WTC11 (cell line): ENCODE measurements around the gene TNNT2. TPM values are rescaled to one million over a fixed set of nuclear protein-coding genes. Genes with fewer than 3 reads are reported as not detected.

Source experiments
- ATAC-seq: fragments of 200-7000 bp; cut with Tn5 transposase; 2 replicates; pipeline ENCODE4 v1.10.0; 2021; ENCODE audit warnings: mild to moderate bottlenecking, moderate library complexity
- CTCF ChIA-PET: fragments of 300-600 bp; sonication (Branson Sonifier 250); formaldehyde crosslinking; loops from one replicate; lab custom pipeline; 2021; ENCODE audit warnings: antibody characterized with exemption; lab: Charles Lee
- POLR2A ChIA-PET: fragments of 350-600 bp; sonication (Branson Sonifier 250); formaldehyde crosslinking; loops from one replicate; lab custom pipeline; 2021; ENCODE audit warnings: antibody characterized with exemption; lab: Charles Lee
- DNase-seq: peaks from one replicate; pipeline ENCODE4 v3.0.0; 2021; ENCODE audit warnings: low spot score
- H3K27ac Mint-ChIP-seq: 2 replicates; pipeline ENCODE4 v1.8.0; 2021; ENCODE audit warnings: mixed read lengths
- H3K27me3 Mint-ChIP-seq: 2 replicates; pipeline ENCODE4 v1.8.0; 2021; ENCODE audit warnings: low read depth, mild to moderate bottlenecking, moderate library complexity, mixed read lengths
- H3K36me3 Mint-ChIP-seq: 2 replicates; pipeline ENCODE4 v1.8.0; 2021; ENCODE audit warnings: mixed read lengths
- H3K4me1 Mint-ChIP-seq: 2 replicates; pipeline ENCODE4 v1.8.0; 2022; ENCODE audit warnings: mixed read lengths
- H3K4me3 Mint-ChIP-seq: 2 replicates; pipeline ENCODE4 v1.8.0; 2021; ENCODE audit warnings: mild to moderate bottlenecking, moderate library complexity, mixed read lengths
- H3K9me3 Mint-ChIP-seq: 2 replicates; pipeline ENCODE4 v1.8.0; 2021; ENCODE audit warnings: mixed read lengths
- AR ChIP-seq: fragments of 250-450 bp; sonication (Bioruptor Pico); IDR thresholded peaks from 2 replicates; pipeline ENCODE4 v1.9.0; 2021; ENCODE audit warnings: mild to moderate bottlenecking
- ATF2 ChIP-seq: sonication (generic); formaldehyde crosslinking; IDR thresholded peaks from 2 replicates; pipeline ENCODE4 v1.8.1; 2022; ENCODE audit warnings: low read depth, missing genetic modification reagents, borderline replicate concordance
- CREM ChIP-seq: sonication (generic); formaldehyde crosslinking; IDR thresholded peaks from 2 replicates; pipeline ENCODE4 v1.8.1; 2022; ENCODE audit warnings: mild to moderate bottlenecking, missing genetic modification reagents, moderate library complexity
- GABPB1 ChIP-seq: sonication (generic); formaldehyde crosslinking; IDR thresholded peaks from 2 replicates; pipeline ENCODE4 v1.8.1; 2023; ENCODE audit warnings: mild to moderate bottlenecking, missing genetic modification reagents
- JAZF1 ChIP-seq: fragments of 250-450 bp; sonication (Bioruptor Pico); IDR thresholded peaks from 2 replicates; pipeline ENCODE4 v1.9.0; 2021; ENCODE audit warnings: moderate library complexity, mild to moderate bottlenecking, inconsistent platforms
- JUN ChIP-seq: sonication (generic); formaldehyde crosslinking; IDR thresholded peaks from 2 replicates; pipeline ENCODE4 v1.8.0; 2023; ENCODE audit warnings: mild to moderate bottlenecking, missing genetic modification reagents
- NFATC4 ChIP-seq: fragments of 250-450 bp; sonication (Bioruptor Pico); IDR thresholded peaks from 2 replicates; pipeline ENCODE4 v1.9.0; 2021; ENCODE audit warnings: mild to moderate bottlenecking
- OVOL2 ChIP-seq: fragments of 250-450 bp; sonication (Bioruptor Pico); IDR thresholded peaks from 2 replicates; pipeline ENCODE4 v1.9.0; 2021; ENCODE audit warnings: mild to moderate bottlenecking, borderline replicate concordance
- PREB ChIP-seq: sonication (generic); formaldehyde crosslinking; IDR thresholded peaks from 2 replicates; pipeline ENCODE4 v1.8.1; 2022; ENCODE audit warnings: mild to moderate bottlenecking, missing genetic modification reagents, moderate library complexity, borderline replicate concordance
- TEAD4 ChIP-seq: sonication (generic); formaldehyde crosslinking; IDR thresholded peaks from 2 replicates; pipeline ENCODE4 v1.8.0; 2022; ENCODE audit warnings: mild to moderate bottlenecking, missing genetic modification reagents
- USF2 ChIP-seq: sonication (generic); formaldehyde crosslinking; IDR thresholded peaks from 2 replicates; pipeline ENCODE4 v1.8.1; 2023; ENCODE audit warnings: mild to moderate bottlenecking, missing genetic modification reagents, moderate library complexity
- ZMAT4 ChIP-seq: fragments of 250-450 bp; sonication (Bioruptor Pico); IDR thresholded peaks from 2 replicates; pipeline ENCODE4 v1.9.0; 2021; ENCODE audit warnings: mild to moderate bottlenecking
- ZNF232 ChIP-seq: sonication (generic); formaldehyde crosslinking; IDR thresholded peaks from 2 replicates; pipeline ENCODE4 v1.8.0; 2022; ENCODE audit warnings: mild to moderate bottlenecking, missing genetic modification reagents
- ZNF263 ChIP-seq: sonication (generic); formaldehyde crosslinking; IDR thresholded peaks from 2 replicates; pipeline ENCODE4 v1.8.1; 2022; ENCODE audit warnings: low read depth, mild to moderate bottlenecking, moderate library complexity, missing genetic modification reagents
- ZNF423 ChIP-seq: fragments of 250-450 bp; sonication (Bioruptor Pico); IDR thresholded peaks from 2 replicates; pipeline ENCODE4 v2.1.2; 2022; ENCODE audit warnings: mild to moderate bottlenecking, moderate library complexity
- ZNF512 ChIP-seq: sonication (generic); formaldehyde crosslinking; IDR thresholded peaks from 2 replicates; pipeline ENCODE4 v1.8.1; 2022; ENCODE audit warnings: missing genetic modification reagents, borderline replicate concordance
- total RNA-seq: library from RNA; stranded (reverse); gene quantifications from 3 replicates; pipeline ENCODE4 v1.2.3, GENCODE V29; 2021

TNNT2 gene
- total RNA-seq, 1 experiment from 2014 or later, result 6.1 TPM

GRCh38 chr1:201324306-201324705 is 53.2 kb downstream of the TNNT2 start:
- peaks cover 3% of the 10 kb centered on the region; the same call in 1 of the 2 replicates for H3K9me3 Mint-ChIP-seq
- TF ChIP-seq OVOL2 (CRISPR knock-in tag) (no peak), TEAD4 (CRISPR knock-in tag) (no peak), PREB (CRISPR knock-in tag) (no peak), CREM (CRISPR knock-in tag) (no peak), USF2 (CRISPR knock-in tag) (no peak), ZNF423 (CRISPR knock-in tag) (no peak), ZNF232 (no peak), JUN (CRISPR knock-in tag) (no peak), ZNF263 (CRISPR knock-in tag) (no peak), AR (CRISPR knock-in tag) (no peak), NFATC4 (CRISPR knock-in tag) (no peak), GABPB1 (CRISPR knock-in tag) (no peak), ZMAT4 (CRISPR knock-in tag) (no peak), ATF2 (CRISPR knock-in tag) (no peak), ZNF512 (CRISPR knock-in tag) (no peak), JAZF1 (CRISPR knock-in tag) (no peak)
- no peak for ATAC-seq
- H3K4me3 Mint-ChIP-seq, result no peak overlapping the region
- DNase-seq, result no peak
- ChIA-PET POLR2A (no interaction called here), CTCF (interaction anchor here (1.1 to 1.7 kb wide), 3 partner anchors 37 to 111 kb away, joined by 3 to 6 read pairs (median 4); no protein-coding TSS in a partner anchor)
- H3K27ac Mint-ChIP-seq, result no peak overlapping the region
- H3K36me3 Mint-ChIP-seq, result no peaks in the 10 kb centered on the region
- H3K27me3 Mint-ChIP-seq, result no peaks in the 10 kb centered on the region; the same call in 1 of the 2 replicates
- H3K4me1 Mint-ChIP-seq, result no peaks in the 10 kb centered on the region
